Activated T-helper 1 cell treated with anti-CD3 and anti-CD28 coated beads, Interleukin-12 subunit alpha, Interleukin-12 subunit beta, Interleukin-2, Interleukin-4 antibody, amounts not matched to agents 30 ng/mL and 10 ng/mL and 1 ng/mL, durations not matched to agents 14 hours and 24 hours and 36 hours (primary cell): ENCODE measurements around the gene DIAPH3. TPM values are rescaled to one million over a fixed set of nuclear protein-coding genes. Genes with fewer than 3 reads are reported as not detected.

Experiments used
- DNase-seq: peaks from one replicate; pipeline ENCODE4 v3.0.0; 2021; ENCODE audit warnings: low spot score
- H3K27ac Mint-ChIP-seq: one replicate; pipeline ENCODE4 v1.8.0; 2021; ENCODE audit warnings: mild to moderate bottlenecking, mixed read lengths
- H3K27me3 Mint-ChIP-seq: one replicate; pipeline ENCODE4 v1.8.0; 2022; ENCODE audit warnings: mild to moderate bottlenecking, moderate library complexity, mixed read lengths; ENCODE audit not compliant: insufficient read depth
- H3K36me3 Mint-ChIP-seq: one replicate; pipeline ENCODE4 v1.8.0; 2021; ENCODE audit warnings: low read depth, mixed read lengths
- H3K4me1 Mint-ChIP-seq: one replicate; pipeline ENCODE4 v1.8.0; 2021; ENCODE audit warnings: low read depth, mixed read lengths
- H3K4me3 Mint-ChIP-seq: one replicate; pipeline ENCODE4 v1.8.0; 2021; ENCODE audit warnings: mild to moderate bottlenecking, moderate library complexity, mixed read lengths
- H3K9me3 Mint-ChIP-seq: one replicate; pipeline ENCODE4 v1.8.0; 2021; ENCODE audit warnings: mixed read lengths
- intact Hi-C: fragments of 100-400 bp; cut with micrococcal nuclease; formaldehyde crosslinking; loops from one replicate; pipeline ENCODE4 v1.15.1; 2024
- total RNA-seq: library from RNA; stranded (reverse); gene quantifications from 2 replicates; pipeline ENCODE4 v1.2.3, GENCODE V29; 2022

Gene DIAPH3
- total RNA-seq, 1 donor from 2014 or later = 22.8 TPM

GRCh38 chr13:59883885-59884284, 279.8 kb downstream of the DIAPH3 start:
- DNase-seq = no peak
- Mint-ChIP-seq H3K9me3 (no peaks in the 10 kb centered on the region), H3K27me3 (no peaks in the 10 kb centered on the region), H3K4me3 (no peak overlapping the region), H3K36me3 (peaks cover 2% of the 10 kb centered on the region), H3K27ac (no peak overlapping the region), H3K4me1 (no peaks in the 10 kb centered on the region)
- intact Hi-C loops = no loop called here

- no peak for DNase-seq
- H3K27me3 Mint-ChIP-seq = no peaks in the 10 kb centered on the region
- H3K4me3 Mint-ChIP-seq = no peak overlapping the region
- no peaks in the 10 kb centered on the region for H3K4me1 Mint-ChIP-seq
- H3K27ac Mint-ChIP-seq = no peak overlapping the region
- intact Hi-C loops = no loop called here
- H3K36me3 Mint-ChIP-seq = peaks cover 2% of the 10 kb centered on the region
- no peaks in the 10 kb centered on the region for H3K9me3 Mint-ChIP-seq
Measured at GRCh38 chr13:59880468-59880867, 283.3 kb downstream of the DIAPH3 start.

GRCh38 chr13:59879281-59879680, 284.4 kb downstream of the DIAPH3 start:
- DNase-seq = no peak
- Mint-ChIP-seq H3K4me1 (no peaks in the 10 kb centered on the region), H3K27ac (no peak overlapping the region), H3K36me3 (peaks cover 6% of the 10 kb centered on the region), H3K9me3 (no peaks in the 10 kb centered on the region), H3K27me3 (no peaks in the 10 kb centered on the region), H3K4me3 (no peak overlapping the region)
- intact Hi-C loops = no loop called here

- Mint-ChIP-seq H3K9me3 (no peaks in the 10 kb centered on the region), H3K27ac (peak overlapping the region; percentile 20), H3K4me3 (no peak overlapping the region), H3K27me3 (no peaks in the 10 kb centered on the region), H3K36me3 (peaks cover 6% of the 10 kb centered on the region), H3K4me1 (no peaks in the 10 kb centered on the region)
- intact Hi-C loops = no loop called here
- no peak for DNase-seq
Measured at GRCh38 chr13:59877933-59878332, 285.8 kb downstream of the DIAPH3 start.

GRCh38 chr13:59874973-59875372, 288.8 kb downstream of the DIAPH3 start:
- no peaks in the 10 kb centered on the region for H3K9me3 Mint-ChIP-seq
- DNase-seq = no peak
- intact Hi-C loops = no loop called here
- H3K27ac Mint-ChIP-seq = no peak overlapping the region
- H3K4me3 Mint-ChIP-seq = no peak overlapping the region
- no peaks in the 10 kb centered on the region for H3K27me3 Mint-ChIP-seq
- no peaks in the 10 kb centered on the region for H3K4me1 Mint-ChIP-seq
- peaks cover 6% of the 10 kb centered on the region for H3K36me3 Mint-ChIP-seq

GRCh38 chr13:59873856-59874255, 289.9 kb downstream of the DIAPH3 start:
- no peaks in the 10 kb centered on the region for H3K9me3 Mint-ChIP-seq
- H3K27ac Mint-ChIP-seq = no peak overlapping the region
- no peak overlapping the region for H3K4me3 Mint-ChIP-seq
- intact Hi-C loops = no loop called here
- H3K27me3 Mint-ChIP-seq = no peaks in the 10 kb centered on the region
- peaks cover 6% of the 10 kb centered on the region for H3K36me3 Mint-ChIP-seq
- no peak for DNase-seq
- no peaks in the 10 kb centered on the region for H3K4me1 Mint-ChIP-seq

GRCh38 chr13:59873309-59873708, 290.4 kb downstream of the DIAPH3 start:
- Mint-ChIP-seq H3K4me3 (no peak overlapping the region), H3K36me3 (peaks cover 6% of the 10 kb centered on the region), H3K27ac (no peak overlapping the region), H3K9me3 (no peaks in the 10 kb centered on the region), H3K4me1 (no peaks in the 10 kb centered on the region), H3K27me3 (no peaks in the 10 kb centered on the region)
- intact Hi-C loops = no loop called here
- no peak for DNase-seq

GRCh38 chr13:59867867-59868266, 295.9 kb downstream of the DIAPH3 start:
- intact Hi-C loops = no loop called here
- Mint-ChIP-seq H3K9me3 (no peaks in the 10 kb centered on the region), H3K27me3 (no peaks in the 10 kb centered on the region), H3K27ac (no peak overlapping the region), H3K4me1 (no peaks in the 10 kb centered on the region), H3K36me3 (no peaks in the 10 kb centered on the region), H3K4me3 (no peak overlapping the region)
- no peak for DNase-seq

GRCh38 chr13:59865398-59865797, 298.3 kb downstream of the DIAPH3 start:
- Mint-ChIP-seq H3K9me3 (no peaks in the 10 kb centered on the region), H3K4me1 (no peaks in the 10 kb centered on the region), H3K36me3 (no peaks in the 10 kb centered on the region), H3K4me3 (no peak overlapping the region), H3K27me3 (no peaks in the 10 kb centered on the region), H3K27ac (no peak overlapping the region)
- no peak for DNase-seq
- intact Hi-C loops = no loop called here

GRCh38 chr13:59863621-59864020, 300.1 kb downstream of the DIAPH3 start:
- no peak for DNase-seq
- Mint-ChIP-seq H3K36me3 (peaks cover 1% of the 10 kb centered on the region), H3K27ac (no peak overlapping the region), H3K9me3 (no peaks in the 10 kb centered on the region), H3K4me1 (no peaks in the 10 kb centered on the region), H3K27me3 (no peaks in the 10 kb centered on the region), H3K4me3 (no peak overlapping the region)
- intact Hi-C loops = no loop called here

GRCh38 chr13:59861676-59862075, 302.1 kb downstream of the DIAPH3 start:
- no peak overlapping the region for H3K27ac Mint-ChIP-seq

GRCh38 chr13:59856281-59856810, 307.4 kb downstream of the DIAPH3 start:
- H3K9me3 Mint-ChIP-seq = peaks cover 9% of the 10 kb centered on the region
- no peak for DNase-seq
- no peaks in the 10 kb centered on the region for H3K27me3 Mint-ChIP-seq
- intact Hi-C loops = no loop called here
- H3K36me3 Mint-ChIP-seq = peaks cover 8% of the 10 kb centered on the region
- no peaks in the 10 kb centered on the region for H3K4me1 Mint-ChIP-seq
- no peak overlapping the region for H3K4me3 Mint-ChIP-seq
- no peak overlapping the region for H3K27ac Mint-ChIP-seq

More at GRCh38 chr13:59861676-59862075, 302.1 kb downstream of the DIAPH3 start:
- Mint-ChIP-seq H3K4me1 (no peaks in the 10 kb centered on the region), H3K36me3 (peaks cover 6% of the 10 kb centered on the region), H3K4me3 (no peak overlapping the region), H3K9me3 (no peaks in the 10 kb centered on the region), H3K27me3 (no peaks in the 10 kb centered on the region)
- no peak for DNase-seq
- intact Hi-C loops = no loop called here

GRCh38 chr13:59846845-59847620, 316.7 kb downstream of the DIAPH3 start:
- Mint-ChIP-seq H3K27ac (no peak overlapping the region), H3K9me3 (peaks cover 7% of the 10 kb centered on the region), H3K4me1 (no peaks in the 10 kb centered on the region), H3K4me3 (no peak overlapping the region), H3K36me3 (peaks cover 4% of the 10 kb centered on the region), H3K27me3 (no peaks in the 10 kb centered on the region)
- intact Hi-C loops = no loop called here
- no peak for DNase-seq
